Body of pancreas (tissue), 4 donors: Measurements from ENCODE around the gene SLC36A2. TPM values are rescaled to one million over a fixed set of nuclear protein-coding genes. Genes with fewer than 3 reads are reported as not detected.

Experiments
- ATAC-seq: fragments of 150-250 bp; one replicate; pipeline ENCODE4 v1.9.1; 2016
- DNase-seq, 4 donors: peaks; one replicate each; pipeline ENCODE4 v3.0.0-alpha.2; 2019
- H3K27ac ChIP-seq, 4 donors: fragments of 200-600 bp; sonication (generic); 1 replicate in 3 of 4; 2 replicates in 1 of 4; pipeline versions ENCODE4 v1.5.1 to v1.6.1; 2016 to 2019; ENCODE audit warnings: mild to moderate bottlenecking in 1 of 4, mixed read lengths in 1 of 4, moderate library complexity in 1 of 4
- H3K27me3 ChIP-seq, 2 donors: fragments of 200-600 bp; sonication (generic); one replicate each; pipeline ENCODE4 v1.6.0; 2016; ENCODE audit warnings: mild to moderate bottlenecking in 1 of 2
- H3K36me3 ChIP-seq, 2 donors: fragments of 200-600 bp; sonication (generic); replicated peaks in 1 of 2; 2 replicates each; pipeline ENCODE4 v1.5.1; 2016; ENCODE audit warnings: low read depth in 2 of 2; ENCODE audit not compliant: insufficient read depth in 1 of 2
- H3K4me1 ChIP-seq: fragments of 200-600 bp; sonication (generic); one replicate; pipeline ENCODE4 v1.6.0; 2016
- H3K4me3 ChIP-seq, 2 donors: fragments of 200-600 bp; sonication (generic); 1 replicate in 1 of 2; 2 replicates in 1 of 2; pipeline ENCODE4 v1.5.1; 2016 to 2019
- H3K9me3 ChIP-seq, 3 donors: fragments of 200-600 bp; sonication (generic); 1 replicate in 2 of 3; 2 replicates in 1 of 3; pipeline ENCODE4 v1.5.1; 2016
- CTCF ChIP-seq, 7 experiments: fragments of 450-650 bp in 4 of 7; fragments of 200-600 bp in 3 of 7; sonication (generic) in 3 of 7; IDR thresholded peaks; one replicate each; pipeline ENCODE4 v1.5.1; 2016 to 2019; ENCODE audit warnings: antibody characterized with exemption in 7 of 7
- POLR2A ChIP-seq, 3 donors: fragments of 450-650 bp; IDR thresholded peaks; one replicate each; pipeline ENCODE4 v1.6.1; 2016; ENCODE audit warnings: antibody characterized with exemption in 3 of 3, mild to moderate bottlenecking in 2 of 3
- WGBS, 2 donors: methylation state at CpG; one replicate each; pipeline ENCODE4 v1.1.5; 2017; 5-methylcytosine and 5-hydroxymethylcytosine counted together
- intact Hi-C: fragments of 100-400 bp; cut with DNase I; formaldehyde crosslinking; loops from one replicate; pipeline ENCODE4 v1.15.1; 2023
- total RNA-seq, 2 donors: library from RNA; depleted of rRNA; stranded (reverse); fragments of >200 nt; gene quantifications; one replicate each; pipeline ENCODE4 v1.1.0, GENCODE V29; 2016

The SLC36A2 gene
- total RNA-seq, 2 donors from 2014 or later: not detected

- DNase-seq: no peak
- peaks cover 0 to 17% (median 0%) of the 10 kb centered on the region in 3 donors for H3K9me3 ChIP-seq
- ATAC-seq: no peak
- H3K36me3 ChIP-seq: no peaks in the 10 kb centered on the region
- H3K4me3 ChIP-seq: no peak overlapping the region
- TF ChIP-seq CTCF (IDR thresholded peaks at IDR 0.05) (no peak), POLR2A (IDR thresholded peaks at IDR 0.05) (no peak)
- no peak overlapping the region for H3K27ac ChIP-seq
- H3K4me1 ChIP-seq: no peaks in the 10 kb centered on the region
- intact Hi-C loops: no loop called here
- 40 to 45% methylated on average over 3 of the region's 3 CpGs for WGBS, 2 donors
- H3K27me3 ChIP-seq: no peaks in the 10 kb centered on the region
Observed at GRCh38 chr5:151362970-151363369, 15.6 kb upstream of the SLC36A2 start.

DNA sequence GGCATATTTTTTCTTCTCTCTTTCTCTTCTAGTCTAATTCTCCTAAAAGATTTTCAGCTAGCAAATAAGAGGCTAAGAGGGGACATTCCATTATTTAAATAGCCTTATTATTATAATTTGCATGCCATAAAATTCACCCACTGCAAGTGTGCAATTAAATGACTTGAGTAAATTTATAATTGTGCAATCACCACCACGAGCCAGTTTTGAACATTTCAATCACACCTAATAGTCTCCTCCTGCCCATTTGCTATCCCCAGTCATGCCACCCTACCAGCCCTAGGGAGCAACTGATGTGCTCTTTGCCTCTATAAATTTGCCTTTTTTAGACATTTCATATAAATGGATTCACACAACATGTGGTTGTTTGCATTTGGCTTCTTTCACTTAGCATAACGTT is 12.0 kb upstream of the SLC36A2 start:
- Histone ChIP-seq H3K36me3 (no peaks in the 10 kb centered on the region), H3K4me1 (no peaks in the 10 kb centered on the region), H3K27ac (no peak overlapping the region), H3K9me3 (no peaks in the 10 kb centered on the region), H3K4me3 (no peak overlapping the region), H3K27me3 (no peaks in the 10 kb centered on the region)
- intact Hi-C loops: no loop called here
- DNase-seq (no peak), ATAC-seq (no peak)
- TF ChIP-seq POLR2A (IDR thresholded peaks at IDR 0.05): no peak
- TF ChIP-seq CTCF (IDR thresholded peaks at IDR 0.05): no peak
- WGBS, 2 donors: 40 to 46% methylated on average over 2 of the region's 2 CpGs

DNA sequence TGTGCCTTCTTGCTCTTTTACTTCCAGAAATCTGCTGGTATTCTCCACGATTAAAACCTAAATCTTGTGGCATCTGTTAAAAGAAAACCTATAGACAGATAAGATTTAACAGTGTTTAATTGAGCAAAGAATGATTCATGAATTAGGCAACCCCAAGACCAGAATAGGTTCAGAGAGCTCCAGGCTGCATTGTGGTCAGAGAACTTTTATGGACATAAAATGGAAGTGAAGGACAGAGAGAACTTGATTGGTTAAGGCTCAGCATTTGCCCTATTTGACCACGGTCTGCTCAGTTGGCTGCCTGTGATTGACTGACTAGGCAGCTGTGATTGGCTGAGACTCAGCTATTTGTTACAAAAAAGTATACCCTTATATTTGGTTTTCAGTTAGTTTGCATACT is 10.4 kb upstream of the SLC36A2 start:
- H3K36me3 ChIP-seq: no peaks in the 10 kb centered on the region
- H3K4me1 ChIP-seq: no peaks in the 10 kb centered on the region
- WGBS, 2 donors: 39 to 58% methylated on average over 2 of the region's 2 CpGs
- intact Hi-C loops: no loop called here
- TF ChIP-seq CTCF (IDR thresholded peaks at IDR 0.05): no peak
- no peak for TF ChIP-seq POLR2A (IDR thresholded peaks at IDR 0.05)
- no peaks in the 10 kb centered on the region for H3K9me3 ChIP-seq
- no peak for ATAC-seq
- no peak overlapping the region for H3K27ac ChIP-seq
- no peaks in the 10 kb centered on the region for H3K27me3 ChIP-seq
- no peak for DNase-seq
- no peak overlapping the region for H3K4me3 ChIP-seq

DNA sequence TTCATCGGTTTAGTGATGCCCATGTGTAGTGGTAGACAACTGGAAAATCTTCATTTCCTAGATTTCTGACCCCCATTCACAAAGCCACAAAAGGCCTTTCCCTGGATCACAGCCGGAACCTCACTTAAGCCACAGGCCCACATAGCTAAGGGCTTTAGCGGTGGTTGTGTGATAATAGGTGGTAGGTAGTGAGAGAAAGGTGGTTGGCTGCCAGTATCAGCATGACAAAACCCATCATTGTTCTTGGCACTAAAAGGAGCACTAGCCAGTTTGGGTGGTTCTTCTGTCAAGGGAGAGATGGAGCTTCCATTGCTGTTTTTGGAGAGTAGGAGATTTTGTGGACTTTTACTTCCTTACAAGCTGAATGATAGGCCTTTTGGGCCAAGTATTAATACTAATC is 9.7 kb upstream of the SLC36A2 start:
- no peaks in the 10 kb centered on the region for H3K9me3 ChIP-seq
- no peaks in the 10 kb centered on the region for H3K36me3 ChIP-seq
- intact Hi-C loops: no loop called here
- no peaks in the 10 kb centered on the region for H3K4me1 ChIP-seq
- DNase-seq (no peak), ATAC-seq (no peak)
- WGBS, 2 donors: 81% methylated on average over 3 of the region's 3 CpGs
- TF ChIP-seq POLR2A (IDR thresholded peaks at IDR 0.05) (no peak), CTCF (IDR thresholded peaks at IDR 0.05) (no peak)
- H3K27ac ChIP-seq: no peak overlapping the region
- H3K27me3 ChIP-seq: no peaks in the 10 kb centered on the region
- H3K4me3 ChIP-seq: no peak overlapping the region

GRCh38 chr5:151351671-151352070 is 4.3 kb upstream of the SLC36A2 start:
- Histone ChIP-seq H3K4me1 (no peaks in the 10 kb centered on the region), H3K4me3 (no peak overlapping the region), H3K27me3 (no peaks in the 10 kb centered on the region), H3K36me3 (no peaks in the 10 kb centered on the region), H3K9me3 (no peaks in the 10 kb centered on the region), H3K27ac (no peak overlapping the region)
- WGBS, 2 donors: 90 to 92% methylated on average over 1 of the region's 1 CpG
- DNase-seq (no peak), ATAC-seq (no peak)
- no peak for TF ChIP-seq CTCF (IDR thresholded peaks at IDR 0.05)
- no peak for TF ChIP-seq POLR2A (IDR thresholded peaks at IDR 0.05)
- intact Hi-C loops: no loop called here
